Esophagus muscularis mucosa (tissue), 4 donors: ENCODE data around the gene LMBRD1. TPM values are rescaled to one million over a fixed set of nuclear protein-coding genes. Genes with fewer than 3 reads are reported as not detected.
"Not testable (repeated sequence)": the region's sequence is repeated elsewhere in the genome, so short reads cannot be mapped to it uniquely, and the experiment has no call there.

Experiments
- DNase-seq: peaks from one replicate; pipeline ENCODE4 v3.0.0-alpha.2; 2017; ENCODE audit errors: extremely low spot score
- H3K27ac ChIP-seq, 4 donors: fragments of 200-600 bp; sonication (generic); replicated peaks in 1 of 4; 1 replicate in 3 of 4; 2 replicates in 1 of 4; pipeline ENCODE4 v1.5.1; 2016 to 2019; ENCODE audit warnings: mild to moderate bottlenecking in 1 of 4
- H3K27me3 ChIP-seq, 4 donors: fragments of 200-600 bp; sonication (generic); one replicate each; pipeline versions ENCODE4 v1.5.1 to v1.6.0; 2016 to 2019
- H3K36me3 ChIP-seq, 4 donors: fragments of 200-600 bp; sonication (generic); one replicate each; pipeline ENCODE4 v1.5.1; 2016 to 2019
- H3K4me1 ChIP-seq, 4 donors: fragments of 200-600 bp; sonication (generic); one replicate each; pipeline ENCODE4 v1.5.1; 2016 to 2019
- H3K4me3 ChIP-seq, 4 donors: fragments of 200-600 bp; sonication (generic); 1 replicate in 2 of 4; 2 replicates in 2 of 4; pipeline ENCODE4 v1.5.1; 2016 to 2019; ENCODE audit warnings: mild to moderate bottlenecking in 4 of 4, moderate library complexity in 1 of 4
- H3K9me3 ChIP-seq, 4 donors: fragments of 200-600 bp; sonication (generic); 1 replicate in 3 of 4; 2 replicates in 1 of 4; pipeline ENCODE4 v1.5.1; 2016 to 2019
- EP300 ChIP-seq: sonication (generic); formaldehyde crosslinking; IDR thresholded peaks from one replicate; pipeline ENCODE4 v1.6.1; 2017; ENCODE audit warnings: antibody characterized with exemption
- POLR2A ChIP-seq: fragments of 450-650 bp; IDR thresholded peaks from one replicate; pipeline ENCODE4 v1.6.1; 2017; ENCODE audit warnings: antibody characterized with exemption, moderate library complexity, mild to moderate bottlenecking, low read depth
- POLR2AphosphoS5 ChIP-seq, 2 donors: sonication (generic); formaldehyde crosslinking; IDR thresholded peaks; one replicate each; pipeline ENCODE4 v1.6.1; 2017; ENCODE audit warnings: antibody characterized with exemption in 2 of 2
- WGBS: methylation state at CpG from one replicate; pipeline ENCODE4 v1.1.5; 2018; 5-methylcytosine and 5-hydroxymethylcytosine counted together
- intact Hi-C: fragments of 100-400 bp; cut with DNase I; formaldehyde crosslinking; loops from one replicate; pipeline ENCODE4 v1.15.1; 2023
- total RNA-seq, 4 donors: library from RNA; depleted of rRNA; stranded (reverse); fragments of >200 nt; gene quantifications; one replicate each; pipeline versions ENCODE4 v1.1.0 to v1.2.1, GENCODE V29; 2016
- TF ChIP-seq, protein P1 (sequence below), 3 experiments: fragments of 200-600 bp in 2 of 3; fragments of 450-650 bp in 1 of 3; sonication (generic) in 2 of 3; IDR thresholded peaks; one replicate each; pipeline ENCODE4 v1.5.1; 2017 to 2019; ENCODE audit warnings: antibody characterized with exemption in 3 of 3, mild to moderate bottlenecking in 2 of 3, moderate library complexity in 1 of 3

Gene LMBRD1
- total RNA-seq, 4 donors from 2014 or later: 36.9 to 52.9 (median 49.5) TPM

DNA sequence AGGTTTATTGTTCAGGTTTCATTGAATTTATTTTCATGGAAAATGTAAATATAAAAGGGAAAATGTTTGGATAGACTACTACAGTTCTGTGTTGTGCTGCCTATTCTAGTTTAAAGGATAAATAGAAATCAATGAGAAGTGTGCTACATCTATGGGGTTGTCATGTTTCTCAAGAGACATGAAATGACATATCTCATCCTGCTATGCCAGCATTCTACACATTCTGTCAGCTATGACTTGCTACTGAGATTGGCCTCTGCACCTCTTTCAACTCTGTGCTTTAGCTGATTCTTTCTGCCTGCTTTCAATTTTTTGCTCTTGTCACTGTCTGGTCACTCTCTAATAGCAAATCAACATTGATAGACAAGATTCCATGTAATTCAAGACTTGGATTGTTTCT is 35.7 kb upstream of the LMBRD1 start:
- DNase-seq: no peak
- H3K4me1 ChIP-seq: peaks cover 0 to 7% (median 0%) of the 10 kb centered on the region in 4 donors
- no peaks in the 10 kb centered on the region for H3K27me3 ChIP-seq
- no peaks in the 10 kb centered on the region for H3K9me3 ChIP-seq
- intact Hi-C loops: no loop called here
- H3K4me3 ChIP-seq: no peak overlapping the region
- TF ChIP-seq POLR2A (no peak), POLR2AphosphoS5 (IDR thresholded peaks at IDR 0.05) (no peak), EP300 (no peak)
- TF ChIP-seq, protein P1, sequence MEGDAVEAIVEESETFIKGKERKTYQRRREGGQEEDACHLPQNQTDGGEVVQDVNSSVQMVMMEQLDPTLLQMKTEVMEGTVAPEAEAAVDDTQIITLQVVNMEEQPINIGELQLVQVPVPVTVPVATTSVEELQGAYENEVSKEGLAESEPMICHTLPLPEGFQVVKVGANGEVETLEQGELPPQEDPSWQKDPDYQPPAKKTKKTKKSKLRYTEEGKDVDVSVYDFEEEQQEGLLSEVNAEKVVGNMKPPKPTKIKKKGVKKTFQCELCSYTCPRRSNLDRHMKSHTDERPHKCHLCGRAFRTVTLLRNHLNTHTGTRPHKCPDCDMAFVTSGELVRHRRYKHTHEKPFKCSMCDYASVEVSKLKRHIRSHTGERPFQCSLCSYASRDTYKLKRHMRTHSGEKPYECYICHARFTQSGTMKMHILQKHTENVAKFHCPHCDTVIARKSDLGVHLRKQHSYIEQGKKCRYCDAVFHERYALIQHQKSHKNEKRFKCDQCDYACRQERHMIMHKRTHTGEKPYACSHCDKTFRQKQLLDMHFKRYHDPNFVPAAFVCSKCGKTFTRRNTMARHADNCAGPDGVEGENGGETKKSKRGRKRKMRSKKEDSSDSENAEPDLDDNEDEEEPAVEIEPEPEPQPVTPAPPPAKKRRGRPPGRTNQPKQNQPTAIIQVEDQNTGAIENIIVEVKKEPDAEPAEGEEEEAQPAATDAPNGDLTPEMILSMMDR (IDR thresholded peaks at IDR 0.05): no peak
- no peaks in the 10 kb centered on the region for H3K36me3 ChIP-seq
- H3K27ac ChIP-seq: no peak overlapping the region

DNA sequence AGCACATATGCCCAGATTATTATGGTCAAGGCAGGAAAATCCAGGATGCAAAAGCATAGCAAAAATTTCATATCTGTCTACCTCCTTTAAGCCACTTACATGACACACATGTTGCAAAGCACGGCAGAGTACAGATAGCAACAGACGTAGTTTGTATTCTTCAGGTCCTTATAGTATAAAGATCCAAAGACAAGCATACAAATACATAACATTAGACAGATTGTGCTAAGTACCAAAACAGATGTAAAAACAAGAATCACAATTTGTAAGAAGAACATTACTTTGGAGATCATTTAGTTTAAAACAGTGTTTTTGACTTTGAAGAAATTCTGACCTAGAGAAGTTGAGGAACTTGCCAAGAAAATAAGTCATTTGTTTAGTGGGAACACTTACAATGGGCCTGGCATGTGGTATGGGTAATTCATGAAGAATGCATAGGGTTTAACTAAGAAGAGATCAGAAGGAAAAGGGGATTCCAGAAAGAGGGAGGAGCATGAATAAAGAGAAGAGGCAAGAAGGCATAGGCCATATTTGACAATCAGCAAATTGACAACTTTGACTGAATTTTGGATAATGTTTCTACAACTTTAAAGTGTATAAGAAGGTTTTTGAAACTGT is 30.6 kb upstream of the LMBRD1 start:
- no peak overlapping the region for H3K4me3 ChIP-seq
- H3K9me3 ChIP-seq: no peaks in the 10 kb centered on the region
- H3K4me1 ChIP-seq: no peaks in the 10 kb centered on the region
- TF ChIP-seq POLR2A: no peak
- TF ChIP-seq POLR2AphosphoS5 (IDR thresholded peaks at IDR 0.05): no peak
- TF ChIP-seq, protein P1 (IDR thresholded peaks at IDR 0.05): no peak
- TF ChIP-seq EP300: no peak
- intact Hi-C loops: no loop called here
- no peaks in the 10 kb centered on the region for H3K27me3 ChIP-seq
- 27% methylated on average over 2 of the region's 2 CpGs for WGBS
- no peak for DNase-seq
- no peak overlapping the region for H3K27ac ChIP-seq
- no peaks in the 10 kb centered on the region for H3K36me3 ChIP-seq

DNA sequence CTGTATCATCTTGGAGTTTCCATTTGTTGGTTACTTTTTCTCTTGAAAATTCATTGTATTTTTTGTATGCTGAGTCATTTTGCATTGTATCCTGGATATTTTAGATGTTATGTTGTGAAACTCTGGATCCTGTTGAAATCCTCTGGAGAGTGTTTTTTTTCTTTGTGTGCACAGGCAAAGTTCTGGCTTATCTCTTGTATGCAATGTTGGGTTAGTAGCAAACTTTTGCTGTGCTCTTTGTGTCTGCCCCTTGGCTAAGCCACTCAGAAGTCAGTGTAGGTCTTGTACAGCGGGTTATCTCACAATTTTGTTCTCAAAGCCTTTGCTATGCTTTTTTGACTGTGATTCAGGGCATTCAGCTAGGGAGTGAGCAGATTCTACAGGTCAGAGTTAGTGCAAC is 29.1 kb upstream of the LMBRD1 start:
- 82% methylated on average over 1 of the region's 1 CpG for WGBS
- TF ChIP-seq POLR2A (no peak), POLR2AphosphoS5 (IDR thresholded peaks at IDR 0.05) (no peak), EP300 (no peak)
- TF ChIP-seq, protein P1 (IDR thresholded peaks at IDR 0.05): no peak

GRCh38 chr6:69824355-69824754 is 27.5 kb upstream of the LMBRD1 start:
- intact Hi-C loops, H3K27me3 ChIP-seq, H3K9me3 ChIP-seq, H3K36me3 ChIP-seq, H3K4me1 ChIP-seq, DNase-seq, H3K4me3 ChIP-seq, H3K27ac ChIP-seq: not testable (repeated sequence)
- WGBS: 86% methylated on average over 5 of the region's 5 CpGs

More for the DNA sequence above, 29.1 kb upstream of the LMBRD1 start:
- Histone ChIP-seq H3K27me3 (no peaks in the 10 kb centered on the region), H3K9me3 (no peaks in the 10 kb centered on the region), H3K36me3 (no peaks in the 10 kb centered on the region), H3K4me3 (no peak overlapping the region), H3K4me1 (no peaks in the 10 kb centered on the region), H3K27ac (no peak overlapping the region)
- intact Hi-C loops: no loop called here
- DNase-seq: no peak

- H3K36me3 ChIP-seq: no peaks in the 10 kb centered on the region
- no peaks in the 10 kb centered on the region for H3K4me1 ChIP-seq
- intact Hi-C loops: no loop called here
- DNase-seq: no peak
- no peak for TF ChIP-seq EP300
- no peaks in the 10 kb centered on the region for H3K27me3 ChIP-seq
- H3K9me3 ChIP-seq: no peaks in the 10 kb centered on the region
- no peak overlapping the region for H3K27ac ChIP-seq
- H3K4me3 ChIP-seq: no peak overlapping the region
- WGBS: 100% methylated on average over 1 of the region's 1 CpG
Observed at GRCh38 chr6:69820438-69820837, 23.6 kb upstream of the LMBRD1 start.

- Histone ChIP-seq H3K27ac (no peak overlapping the region), H3K27me3 (no peaks in the 10 kb centered on the region), H3K4me3 (no peak overlapping the region), H3K36me3 (no peaks in the 10 kb centered on the region), H3K9me3 (no peaks in the 10 kb centered on the region), H3K4me1 (no peaks in the 10 kb centered on the region)
- TF ChIP-seq, protein P1 (IDR thresholded peaks at IDR 0.05): no peak
- TF ChIP-seq POLR2AphosphoS5 (IDR thresholded peaks at IDR 0.05): no peak
- TF ChIP-seq EP300: no peak
- TF ChIP-seq POLR2A: no peak
- no peak for DNase-seq
- intact Hi-C loops: no loop called here
- WGBS: 100% methylated on average over 1 of the region's 1 CpG
Observed at GRCh38 chr6:69820018-69820417, 23.2 kb upstream of the LMBRD1 start.
